KMS-11 (cell line): ENCODE measurements around the gene KIRREL1.

Experiments used
- H2AFZ ChIP-seq: fragments of 200-600 bp; sonication (generic); 2 replicates; pipeline ENCODE4 v1.6.1; 2016; ENCODE audit warnings: antibody characterized with exemption, mixed run types, low read depth
- H3K27ac ChIP-seq: fragments of 200-600 bp; sonication (generic); 2 replicates; pipeline ENCODE4 v1.6.1; 2016; ENCODE audit warnings: mild to moderate bottlenecking, mixed run types
- H3K27me3 ChIP-seq: fragments of 200-600 bp; sonication (generic); 2 replicates; pipeline ENCODE4 v1.6.1; 2017; ENCODE audit warnings: mild to moderate bottlenecking, low read depth, mixed run types, moderate library complexity; ENCODE audit not compliant: insufficient read depth
- H3K36me3 ChIP-seq: fragments of 200-600 bp; sonication (generic); 2 replicates; pipeline ENCODE4 v1.6.1; 2017; ENCODE audit warnings: mild to moderate bottlenecking, mixed run types; ENCODE audit not compliant: insufficient read depth
- H3K4me1 ChIP-seq: fragments of 200-600 bp; sonication (generic); 2 replicates; pipeline ENCODE4 v1.6.1; 2016; ENCODE audit warnings: mild to moderate bottlenecking, low read depth, mixed run types; ENCODE audit not compliant: poor library complexity, severe bottlenecking
- H3K4me2 ChIP-seq: fragments of 200-600 bp; sonication (generic); 2 replicates; pipeline ENCODE4 v1.7.0; 2016; ENCODE audit warnings: mild to moderate bottlenecking, mixed run types
- H3K4me3 ChIP-seq: fragments of 200-600 bp; sonication (generic); IDR thresholded peaks from 2 replicates; pipeline ENCODE4 v1.6.1; 2017; ENCODE audit warnings: low read depth, low read length, mixed read lengths; ENCODE audit not compliant: insufficient read depth
- H3K79me2 ChIP-seq: fragments of 200-600 bp; sonication (generic); 2 replicates; pipeline ENCODE4 v1.6.1; 2016; ENCODE audit warnings: low read depth, mixed run types; ENCODE audit not compliant: insufficient read depth
- H3K9ac ChIP-seq: fragments of 200-600 bp; sonication (generic); 2 replicates; pipeline ENCODE4 v1.6.1; 2016; ENCODE audit warnings: mild to moderate bottlenecking, mixed run types
- H4K20me1 ChIP-seq: fragments of 200-600 bp; sonication (generic); 2 replicates; pipeline ENCODE4 v1.6.1; 2016; ENCODE audit warnings: mild to moderate bottlenecking, mixed run types; ENCODE audit not compliant: insufficient read depth
- CTCF ChIP-seq: fragments of 200-600 bp; sonication (generic); conservative IDR thresholded peaks from 2 replicates; pipeline ENCODE4 v1.6.1; 2017; ENCODE audit warnings: low read depth, mild to moderate bottlenecking, antibody characterized with exemption, low read length, moderate library complexity, mixed read lengths

Gene KIRREL1

GRCh38 chr1:158007180-158007579, 13.7 kb downstream of the KIRREL1 start:
- no peak overlapping the region for H3K4me2 ChIP-seq
- no peak for TF ChIP-seq CTCF
- H3K36me3 ChIP-seq: no peaks in the 10 kb centered on the region
- no peak overlapping the region for H3K9ac ChIP-seq
- no peak overlapping the region for H3K27ac ChIP-seq
- no peaks in the 10 kb centered on the region for H3K79me2 ChIP-seq
- no peaks in the 10 kb centered on the region for H4K20me1 ChIP-seq
- no peaks in the 10 kb centered on the region for H3K4me1 ChIP-seq
- H3K4me3 ChIP-seq: no peak overlapping the region
- H3K27me3 ChIP-seq: no peaks in the 10 kb centered on the region
- no peak overlapping the region for H2AFZ ChIP-seq

GRCh38 chr1:158007667-158008386, 14.4 kb downstream of the KIRREL1 start:
- H3K4me3 ChIP-seq: no peak overlapping the region
- H4K20me1 ChIP-seq: no peaks in the 10 kb centered on the region
- H3K4me1 ChIP-seq: no peaks in the 10 kb centered on the region
- no peak overlapping the region for H3K27ac ChIP-seq
- no peaks in the 10 kb centered on the region for H3K36me3 ChIP-seq
- H3K27me3 ChIP-seq: no peaks in the 10 kb centered on the region
- H3K4me2 ChIP-seq: no peak overlapping the region
- H2AFZ ChIP-seq: no peak overlapping the region
- TF ChIP-seq CTCF: no peak
- H3K9ac ChIP-seq: no peak overlapping the region
- H3K79me2 ChIP-seq: no peaks in the 10 kb centered on the region

GRCh38 chr1:158008630-158009029, 15.2 kb downstream of the KIRREL1 start:
- TF ChIP-seq CTCF: no peak
- H3K4me2 ChIP-seq: no peak overlapping the region
- H3K27ac ChIP-seq: no peak overlapping the region
- H3K36me3 ChIP-seq: no peaks in the 10 kb centered on the region
- H3K27me3 ChIP-seq: no peaks in the 10 kb centered on the region
- H3K4me1 ChIP-seq: no peaks in the 10 kb centered on the region
- H3K79me2 ChIP-seq: no peaks in the 10 kb centered on the region
- H3K9ac ChIP-seq: no peak overlapping the region
- no peak overlapping the region for H2AFZ ChIP-seq
- no peaks in the 10 kb centered on the region for H4K20me1 ChIP-seq
- H3K4me3 ChIP-seq: no peak overlapping the region

- Histone ChIP-seq H3K27ac (no peak overlapping the region), H4K20me1 (no peaks in the 10 kb centered on the region), H3K9ac (no peak overlapping the region), H3K79me2 (no peaks in the 10 kb centered on the region), H3K36me3 (no peaks in the 10 kb centered on the region), H2AFZ (no peak overlapping the region), H3K4me1 (no peaks in the 10 kb centered on the region), H3K4me2 (no peak overlapping the region), H3K27me3 (no peaks in the 10 kb centered on the region), H3K4me3 (no peak overlapping the region)
- TF ChIP-seq CTCF: no peak
Measured at GRCh38 chr1:158011714-158012113, 18.3 kb downstream of the KIRREL1 start.
